CD4-positive, alpha-beta T cell treated with Interleukin-15 for 4 hours (primary cell): Measurements from ENCODE around the gene ADAMTS12.
"Not testable (repeated sequence)": the region's sequence is repeated elsewhere in the genome, so short reads cannot be mapped to it uniquely, and the experiment has no call there.

Experiments
- DNase-seq: peaks from one replicate; pipeline ENCODE4 v3.0.0-alpha.2; 2020; ENCODE audit warnings: low spot score

ADAMTS12 gene

GRCh38 chr5:33906248-33906647 lies 14.5 kb upstream of the ADAMTS12 start:
- not testable (repeated sequence) for DNase-seq

DNA sequence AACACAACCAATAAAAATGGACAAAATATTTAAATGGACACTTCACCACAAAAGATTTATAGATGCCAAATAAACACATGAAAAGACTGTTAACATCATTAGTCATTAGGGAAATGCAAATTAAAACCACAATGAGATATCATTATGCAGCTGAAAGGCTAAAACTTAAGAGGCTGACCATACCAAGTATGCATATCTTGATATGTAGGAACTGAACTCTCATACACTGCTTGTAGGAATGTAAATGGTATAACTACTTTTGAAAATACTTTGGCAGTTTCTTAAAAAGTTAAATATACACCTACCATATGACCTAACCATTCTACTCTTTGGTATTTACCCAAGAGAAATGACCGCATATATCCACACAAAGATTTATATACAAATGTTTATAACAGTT lies 13.6 kb upstream of the ADAMTS12 start:
- no peak for DNase-seq

GRCh38 chr5:33903118-33903517 lies 11.3 kb upstream of the ADAMTS12 start:
- DNase-seq, result no peak

DNA sequence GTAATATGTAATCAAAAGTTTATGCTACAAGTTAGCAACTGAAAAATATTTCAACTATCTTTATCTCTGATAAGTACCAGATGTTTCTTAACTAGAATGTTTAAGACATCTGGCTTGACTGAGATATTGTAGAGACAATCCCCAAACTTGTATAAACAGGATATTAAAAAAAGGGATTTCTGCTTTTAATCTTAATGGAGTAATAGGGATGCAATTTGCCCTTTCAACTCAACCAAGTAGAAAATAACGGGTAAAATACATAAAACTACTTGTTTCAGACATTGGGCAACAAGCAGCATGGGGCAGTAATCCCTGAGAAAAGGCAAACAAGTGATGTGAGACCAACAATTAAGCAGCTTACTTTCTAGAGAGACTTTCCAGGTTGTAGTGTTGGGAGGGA lies 9.4 kb upstream of the ADAMTS12 start:
- DNase-seq, result no peak

- no peak for DNase-seq
Measured at GRCh38 chr5:33894566-33894965, 2.8 kb upstream of the ADAMTS12 start.

GRCh38 chr5:33892620-33893137 lies 889 bp upstream of the ADAMTS12 start:
- DNase-seq, result no peak

DNA sequence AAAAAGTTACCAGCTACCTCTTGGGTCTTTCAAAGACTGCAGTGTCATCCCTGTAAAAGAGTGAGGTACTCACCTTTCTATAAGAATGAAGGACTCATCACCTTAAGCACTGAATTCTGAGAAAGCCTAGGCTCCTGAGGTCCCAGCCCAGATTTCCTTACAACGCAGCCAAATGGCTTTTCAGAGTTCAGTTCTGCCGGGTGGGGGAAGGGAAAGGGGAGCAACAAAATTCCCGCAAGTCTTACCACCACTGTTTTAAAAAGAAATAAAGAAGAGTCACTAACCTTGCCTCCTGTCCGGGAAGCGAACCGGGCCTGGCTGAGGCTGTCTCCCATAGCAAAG lies 373 bp downstream of the ADAMTS12 start:
- DNase-seq, result no peak

GRCh38 chr5:33890131-33891032 lies 1.4 kb downstream of the ADAMTS12 start:
- no peak for DNase-seq

GRCh38 chr5:33888587-33888986 lies 3.2 kb downstream of the ADAMTS12 start:
- no peak for DNase-seq

- DNase-seq, result no peak
Measured at GRCh38 chr5:33887268-33887667, 4.5 kb downstream of the ADAMTS12 start.

- DNase-seq, result no peak
Measured at GRCh38 chr5:33886283-33886682, 5.5 kb downstream of the ADAMTS12 start.

DNA sequence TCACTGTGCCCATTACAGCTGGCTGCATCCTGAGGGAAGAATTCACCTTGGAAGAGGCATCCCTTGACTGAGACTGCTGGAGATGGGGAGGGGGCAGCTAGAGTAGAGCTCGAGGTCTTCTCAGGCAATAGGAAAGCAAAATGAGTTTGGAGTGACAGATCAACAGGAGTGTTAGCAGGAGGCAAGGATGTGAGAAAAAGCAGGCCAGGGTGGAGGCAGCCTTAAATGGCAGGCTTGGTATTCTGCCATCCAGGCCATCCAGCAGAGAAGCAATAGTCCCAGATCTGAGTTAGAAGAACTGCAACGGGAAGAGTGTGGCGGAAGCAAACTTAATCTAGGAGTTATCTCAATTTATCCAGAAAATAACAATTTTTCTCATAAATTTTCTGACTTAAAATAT lies 6.1 kb downstream of the ADAMTS12 start:
- no peak for DNase-seq

GRCh38 chr5:33883482-33883881 lies 8.3 kb downstream of the ADAMTS12 start:
- DNase-seq, result no peak

- DNase-seq, result no peak
Measured at GRCh38 chr5:33880319-33880718, 11.5 kb downstream of the ADAMTS12 start.

DNA sequence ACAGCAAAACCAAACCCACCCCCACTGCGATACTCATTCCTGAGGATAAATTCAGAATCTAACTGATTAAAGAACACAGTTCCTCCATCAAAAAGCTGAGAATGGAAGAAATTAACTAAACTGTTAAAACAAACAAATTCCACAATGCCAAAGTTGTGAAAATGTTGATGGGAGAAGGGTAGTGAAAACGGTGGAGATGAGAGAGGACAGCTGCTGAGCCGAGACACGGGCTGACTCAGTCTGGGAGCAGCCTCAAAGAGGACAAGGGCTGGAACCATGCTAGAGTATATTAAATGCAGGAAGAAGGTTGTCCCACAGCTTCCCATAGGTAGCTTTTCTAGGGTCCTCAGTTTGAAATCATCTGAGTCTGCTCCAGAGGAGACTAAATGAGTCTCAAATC lies 14.3 kb downstream of the ADAMTS12 start:
- DNase-seq, result no peak

DNA sequence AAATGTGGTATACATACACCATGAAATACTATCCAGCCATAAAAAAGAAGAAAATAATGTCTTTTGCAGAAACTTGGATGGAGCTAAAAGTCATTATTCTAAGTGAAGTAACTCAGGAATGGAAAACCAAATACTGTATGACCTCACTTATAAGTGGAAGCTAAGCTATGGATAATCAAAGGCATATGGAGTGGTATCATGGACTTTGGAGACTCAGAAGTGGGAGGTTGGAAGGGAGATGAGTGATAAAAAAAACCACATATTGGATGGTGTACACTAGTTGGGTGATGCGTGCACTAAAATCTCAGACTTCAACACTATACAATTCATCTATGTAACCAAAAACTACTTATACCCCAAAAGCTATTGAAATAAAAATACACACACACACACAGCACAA lies 24.5 kb downstream of the ADAMTS12 start:
- no peak for DNase-seq

GRCh38 chr5:33859177-33859576 lies 32.6 kb downstream of the ADAMTS12 start:
- DNase-seq, result peak; percentile 33

GRCh38 chr5:33857037-33857436 lies 34.8 kb downstream of the ADAMTS12 start:
- DNase-seq, result no peak

GRCh38 chr5:33855396-33855795 lies 36.4 kb downstream of the ADAMTS12 start:
- no peak for DNase-seq

DNA sequence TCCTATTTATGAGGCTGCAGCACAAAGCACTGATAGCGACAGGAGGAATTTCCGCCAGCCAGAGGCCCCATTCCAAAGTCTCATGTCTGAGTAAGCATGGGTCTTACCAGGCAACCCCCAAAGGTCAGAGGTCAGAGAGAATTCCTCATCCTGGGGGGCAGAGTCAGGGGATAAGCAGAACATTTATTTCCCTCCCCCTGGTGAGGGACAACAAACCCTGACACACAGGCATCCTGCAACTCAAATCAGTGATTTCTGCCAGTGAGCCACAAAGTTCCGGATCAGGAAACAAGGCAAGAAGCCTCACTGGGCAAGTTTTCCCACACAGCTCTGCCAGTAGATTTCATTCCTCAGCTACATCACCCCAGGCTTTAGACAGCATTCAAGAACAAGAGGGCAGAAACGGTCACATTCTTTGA lies 37.0 kb downstream of the ADAMTS12 start:
- no peak for DNase-seq

DNA sequence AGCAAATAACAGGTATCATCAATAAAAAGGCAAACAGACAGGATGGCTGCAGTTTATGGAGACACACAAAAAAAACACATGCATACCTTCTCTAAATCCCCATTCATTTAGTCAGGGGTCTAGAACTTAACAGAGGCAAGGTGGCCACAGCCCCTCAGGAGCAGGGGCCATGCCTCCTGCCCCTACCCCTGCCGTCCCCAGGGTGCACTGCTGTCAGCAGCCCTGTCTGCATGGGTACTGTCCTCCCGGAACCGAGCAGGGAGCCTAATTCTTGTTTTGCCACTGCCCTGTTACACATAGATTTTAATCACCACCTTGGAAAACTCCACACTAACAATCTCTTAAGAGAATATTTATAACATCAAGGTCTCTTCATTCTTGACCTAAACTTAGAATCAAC lies 39.0 kb downstream of the ADAMTS12 start:
- no peak for DNase-seq

GRCh38 chr5:33852319-33852718 lies 39.5 kb downstream of the ADAMTS12 start:
- no peak for DNase-seq

- DNase-seq, result peak; percentile 28
Measured at GRCh38 chr5:33850100-33850594, 41.6 kb downstream of the ADAMTS12 start.

- no peak for DNase-seq
Measured at GRCh38 chr5:33848554-33848953, 43.2 kb downstream of the ADAMTS12 start.
